Measurements from ENCODE around the gene ARCN1. TPM values are rescaled to one million over a fixed set of nuclear protein-coding genes. Genes with fewer than 3 reads are reported as not detected.

Gene ARCN1
- total RNA-seq, 1 donor from 2014 or later: 91.3 TPM

DNA sequence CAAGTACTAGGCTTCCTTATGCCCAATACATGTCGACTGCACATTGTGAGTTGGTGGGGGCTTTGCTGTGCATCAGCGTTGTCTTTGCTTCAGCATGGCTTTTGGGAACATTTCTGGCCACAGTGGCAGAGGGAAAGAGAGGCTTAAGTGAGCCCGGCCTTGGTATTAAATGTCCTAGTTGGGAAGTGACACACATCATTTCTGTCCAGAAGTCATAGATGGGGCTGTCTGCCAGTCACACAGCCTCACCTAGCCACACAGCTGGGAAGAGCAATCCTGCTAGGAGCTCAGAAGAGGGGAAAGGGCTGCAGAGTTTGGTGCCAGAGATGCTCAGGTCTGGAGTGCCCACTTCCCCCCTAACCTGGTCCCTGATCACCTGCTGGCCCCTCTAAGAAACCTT lies 79.6 kb downstream of the ARCN1 start:
- intact Hi-C loops (cut with micrococcal nuclease): no loop called here
- Mint-ChIP-seq H3K27ac (no peak overlapping the region), H3K4me1 (no peaks in the 10 kb centered on the region), H3K9me3 (no peaks in the 10 kb centered on the region), H3K36me3 (ENCODE audit: low read depth) (no peaks in the 10 kb centered on the region), H3K27me3 (no peaks in the 10 kb centered on the region), H3K4me3 (no peak overlapping the region)
- ChIA-PET POLR2A (no interaction called here), CTCF (no interaction called here)
- no peak for DNase-seq
- no peak for TF ChIP-seq CTCF (IDR thresholded peaks at IDR 0.05)
- ATAC-seq (ENCODE audit: low read depth): no peak

Other genes with a start within 250 kb of the ARCN1 start
- 1.8 TPM in 1 of 2 replicates, not detected in the other for gene CD3D, start 229.7 kb upstream of the ARCN1 start, total RNA-seq
- 0.20 TPM in 1 of 2 replicates, not detected in the other for gene CD3G, start 228.1 kb upstream of the ARCN1 start, total RNA-seq
- gene UBE4A, start 212.8 kb upstream of the ARCN1 start, total RNA-seq: 28.4 and 34.2 TPM in 2 replicates
- 199 and 230 TPM in 2 replicates for gene ATP5MG, start 170.8 kb upstream of the ARCN1 start, total RNA-seq
- gene KMT2A, start 135.9 kb upstream of the ARCN1 start, total RNA-seq: 104 and 117 TPM in 2 replicates
- gene TTC36, start 44.9 kb upstream of the ARCN1 start, total RNA-seq: 0.32 and 0.44 TPM in 2 replicates
- 9.4 and 12.5 TPM in 2 replicates for gene TMEM25, start 41.2 kb upstream of the ARCN1 start, total RNA-seq
- gene IFT46, start 6.5 kb upstream of the ARCN1 start, total RNA-seq: 13.8 and 13.9 TPM in 2 replicates
- 1.3 and 2.6 TPM in 2 replicates for gene PHLDB1, start 35.2 kb downstream of the ARCN1 start, total RNA-seq
- not detected in 2 replicates for gene TREH, start 107.2 kb downstream of the ARCN1 start, total RNA-seq
- gene DDX6, start 218.8 kb downstream of the ARCN1 start, total RNA-seq: 263 and 297 TPM in 2 replicates

All from activated B cell treated with CpG ODN at 0.5 μM for 24 hours (primary cell).